ENCODE measurements around the gene WWC2.

DNA sequence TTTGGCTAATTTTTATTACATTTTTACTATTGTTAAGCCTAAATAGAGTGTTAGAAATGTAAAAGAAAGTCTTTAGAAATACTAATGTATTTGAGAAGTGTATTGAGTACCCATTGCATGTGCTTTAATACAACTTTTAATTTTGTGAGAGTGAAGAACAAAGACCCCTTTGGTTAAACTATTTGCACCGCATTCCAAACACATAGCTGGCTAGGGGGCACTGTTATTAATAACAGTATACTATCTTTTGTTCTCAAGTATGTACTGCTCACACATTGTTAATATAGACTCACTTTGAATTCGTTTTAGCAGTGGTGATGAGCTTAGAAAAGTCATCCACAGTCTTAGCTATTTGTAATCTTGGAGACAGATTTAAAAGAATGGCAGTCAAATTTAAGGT, 114.9 kb downstream of the WWC2 start:
- TF ChIP-seq CTCF (IDR thresholded peaks at IDR 0.05; ENCODE audit: borderline replicate concordance, extremely low read depth, low read length, poor library complexity, severe bottlenecking): no peak
- TF ChIP-seq EZH2 (IDR thresholded peaks at IDR 0.05; ENCODE audit: borderline replicate concordance, low read depth, low read length, severe bottlenecking): no peak
